AG08396 (cell line): ENCODE measurements around the gene PROX1.
"Not testable (repeated sequence)": the region's sequence is repeated elsewhere in the genome, so short reads cannot be mapped to it uniquely, and the experiment has no call there.

Experiments
- DNase-seq: peaks from one replicate; pipeline ENCODE4 v3.0.0; 2012; ENCODE audit warnings: low spot score, mixed read lengths

Gene PROX1

GRCh38 chr1:214072426-214073157 is 84.8 kb downstream of the PROX1 start:
- DNase-seq: no peak

GRCh38 chr1:214074477-214074876 is 86.7 kb downstream of the PROX1 start:
- DNase-seq: no peak

DNA sequence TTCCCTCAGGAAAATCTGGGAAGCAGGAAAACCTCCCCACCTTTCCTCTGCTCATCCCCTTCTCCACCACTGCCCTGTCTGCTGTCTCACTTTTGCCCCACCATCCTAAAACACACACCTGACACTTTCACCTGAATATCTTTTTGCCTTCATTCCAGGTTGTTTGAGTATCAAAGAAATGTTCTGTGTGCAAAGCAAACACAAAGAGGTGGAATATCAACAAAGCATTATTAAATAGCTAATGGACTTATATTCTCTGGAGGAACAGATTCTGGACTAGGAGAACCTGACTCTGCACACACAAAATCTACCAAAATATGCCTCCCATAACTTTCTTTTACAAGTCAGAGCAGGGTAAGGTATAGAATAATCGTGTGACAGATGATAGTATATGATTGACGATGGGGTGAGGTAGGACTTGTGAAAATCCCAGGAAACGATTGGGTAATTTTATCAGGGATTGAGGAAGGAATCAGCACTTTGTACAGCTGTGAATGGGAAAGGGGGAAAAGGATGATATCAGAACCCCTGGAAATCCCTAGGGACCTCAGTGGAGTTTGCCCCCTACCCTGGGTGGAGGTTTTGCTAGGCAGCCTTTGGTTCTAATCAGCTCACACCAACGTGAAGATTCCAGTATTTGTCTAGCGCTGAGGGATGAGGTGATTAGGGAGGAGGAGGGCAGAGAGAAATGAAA is 87.7 kb downstream of the PROX1 start:
- no peak for DNase-seq

DNA sequence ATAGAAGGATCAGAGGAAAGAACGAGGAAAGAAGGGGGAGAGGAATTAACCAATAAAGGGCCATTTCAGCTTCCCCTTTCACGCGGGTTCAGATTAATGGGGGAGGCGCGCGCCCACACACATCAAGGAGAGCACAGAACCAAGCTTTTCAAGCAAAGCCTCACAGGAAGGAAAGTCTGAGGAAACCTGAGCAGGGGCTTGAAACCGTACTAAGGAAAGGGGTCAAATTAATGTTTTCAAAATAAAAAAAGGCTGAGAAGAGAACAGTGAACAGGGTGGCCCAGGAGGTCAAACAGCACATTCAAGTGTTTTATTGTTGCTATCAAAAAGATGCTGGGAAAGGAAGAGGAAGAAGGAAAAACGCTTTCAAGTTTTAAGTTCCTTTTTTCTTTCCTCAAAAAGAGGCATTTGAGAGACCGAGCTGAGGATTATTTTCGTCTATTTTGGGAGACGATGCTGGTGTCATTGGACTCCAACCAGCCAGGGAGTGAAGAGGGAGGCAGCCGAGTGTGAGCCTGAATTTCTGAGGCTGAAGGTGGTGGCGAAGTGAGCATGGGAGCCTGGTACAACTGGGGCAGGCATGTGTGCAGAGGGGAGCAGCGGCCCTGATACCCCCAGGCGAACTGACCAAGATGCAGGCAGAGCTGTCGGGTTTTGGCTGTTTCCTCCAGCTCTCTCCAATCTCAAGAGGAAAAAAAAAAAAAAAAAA is 88.4 kb downstream of the PROX1 start:
- DNase-seq: no peak

- no peak for DNase-seq
Measured at GRCh38 chr1:214076708-214077065, 88.9 kb downstream of the PROX1 start.

DNA sequence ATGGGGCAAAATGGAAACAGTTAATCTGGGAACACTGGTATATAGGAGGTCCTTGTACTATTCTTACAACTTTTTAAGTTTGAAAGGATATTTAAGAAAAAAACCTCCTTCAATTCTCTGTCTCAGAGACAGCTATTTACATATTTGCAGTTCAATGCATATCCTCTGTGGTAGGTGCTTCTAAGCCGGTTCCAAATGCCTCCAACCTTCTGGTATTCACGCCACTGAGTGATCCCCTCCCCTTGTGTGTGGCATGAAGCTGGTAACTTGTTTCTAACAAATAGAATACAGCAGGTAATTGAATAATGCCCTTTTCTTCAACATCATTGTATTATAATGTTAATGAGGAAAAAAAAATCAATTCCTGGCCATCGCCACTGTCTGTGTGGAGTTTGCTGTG is 91.2 kb downstream of the PROX1 start:
- DNase-seq: no peak

DNA sequence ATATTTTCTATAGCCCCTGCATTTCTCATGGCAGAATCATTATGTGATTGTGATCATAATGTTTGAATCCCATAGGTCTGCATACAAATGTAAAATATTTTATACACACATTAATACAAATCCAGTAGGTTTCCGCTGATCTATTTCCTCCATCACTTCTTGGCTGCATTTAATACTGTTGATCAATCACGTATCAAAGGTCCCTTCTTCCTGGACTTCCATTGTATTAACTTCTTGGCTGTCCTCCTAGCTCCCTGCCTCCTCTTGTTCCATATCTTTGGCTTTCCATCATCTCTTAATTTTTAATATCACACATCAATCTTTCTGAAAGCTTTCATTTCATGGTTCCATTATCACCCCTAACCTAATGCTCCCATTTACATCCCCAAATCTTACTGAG is 97.6 kb downstream of the PROX1 start:
- no peak for DNase-seq

DNA sequence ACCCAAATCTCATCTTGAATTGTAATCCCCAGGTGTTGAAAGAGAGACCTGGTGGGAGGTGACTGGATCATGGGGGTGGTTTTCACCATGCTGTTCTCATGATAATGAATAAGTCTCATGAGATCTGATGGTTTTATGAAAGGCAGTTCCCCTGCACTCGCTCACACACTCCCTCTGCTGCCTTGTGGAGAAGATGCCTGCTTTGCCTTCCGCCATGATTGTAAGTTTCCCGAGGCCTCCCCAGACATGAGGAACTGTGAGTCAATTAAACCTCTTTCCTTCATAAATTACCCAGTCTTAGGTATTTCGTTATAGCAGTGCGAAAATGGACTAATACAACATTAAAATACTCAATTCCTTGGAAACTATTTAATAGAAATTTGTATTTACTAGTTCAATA is 99.2 kb downstream of the PROX1 start:
- no peak for DNase-seq

DNA sequence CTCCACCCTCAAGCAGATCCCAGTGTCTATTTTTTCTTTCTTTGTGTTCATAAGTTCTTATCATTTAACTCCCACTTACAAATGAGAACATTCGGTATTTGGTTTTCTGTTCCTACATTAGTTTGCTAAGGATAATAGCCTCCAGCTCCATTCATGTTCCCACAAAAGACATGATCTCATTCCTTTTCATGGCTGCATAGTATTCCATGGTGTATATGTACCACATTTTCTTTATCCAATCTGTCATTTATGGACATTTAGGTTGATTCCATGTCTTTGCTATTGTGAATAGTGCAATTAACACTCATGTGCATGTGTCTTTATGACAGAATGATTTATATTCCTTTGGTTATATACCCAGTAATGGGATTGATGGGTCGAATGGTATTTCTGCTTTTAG is 101.2 kb downstream of the PROX1 start:
- DNase-seq: not testable (repeated sequence)
